Effector memory CD4-positive, alpha-beta T cell (primary cell): ENCODE data around the gene AFDN.

Experiments
- DNase-seq, 3 donors: peaks; one replicate each; pipeline ENCODE4 v3.0.0-alpha.2; 2020
- H3K27ac ChIP-seq: 2 replicates; pipeline ENCODE4 v1.7.0; 2013; ENCODE audit warnings: mild to moderate bottlenecking, low read length, moderate library complexity; ENCODE audit not compliant: insufficient read depth, poor library complexity, severe bottlenecking
- H3K27me3 ChIP-seq: replicated peaks from 2 replicates; pipeline ENCODE4 v1.7.0; 2013; ENCODE audit warnings: mild to moderate bottlenecking, low read length; ENCODE audit not compliant: insufficient read depth, control insufficient read depth, poor library complexity, severe bottlenecking
- H3K36me3 ChIP-seq: 2 replicates; pipeline ENCODE4 v1.7.0; 2013; ENCODE audit warnings: mild to moderate bottlenecking, low read length, moderate library complexity; ENCODE audit not compliant: control insufficient read depth, insufficient read depth
- H3K4me1 ChIP-seq: 2 replicates; pipeline ENCODE4 v1.7.0; 2013; ENCODE audit warnings: low read length, mild to moderate bottlenecking; ENCODE audit not compliant: control insufficient read depth, insufficient read depth, poor library complexity, severe bottlenecking
- H3K4me3 ChIP-seq: 2 replicates; pipeline ENCODE4 v1.7.0; 2013; ENCODE audit warnings: low read length, low read depth, mild to moderate bottlenecking; ENCODE audit not compliant: insufficient read depth, poor library complexity, severe bottlenecking
- H3K9me3 ChIP-seq: 2 replicates; pipeline ENCODE4 v1.7.0; 2013; ENCODE audit warnings: mild to moderate bottlenecking, low read length, moderate library complexity; ENCODE audit not compliant: control insufficient read depth
- total RNA-seq, 3 donors: gene quantifications; one replicate each; lab custom pipeline; 2026; lab: John Stamatoyannopoulos, UW

Gene AFDN
- 46.7 to 58.6 (median 55.7) reads per million in 3 donors for total RNA-seq

- no peaks in the 10 kb centered on the region for H3K36me3 ChIP-seq
- peak in 1 of 3 donors; percentile 26 for DNase-seq
- H3K9me3 ChIP-seq, result no peaks in the 10 kb centered on the region
- H3K4me1 ChIP-seq, result peaks cover 13% of the 10 kb centered on the region
- peak within 1 kb of the TSS; percentile 78 for H3K4me3 ChIP-seq
- H3K27ac ChIP-seq, result no peak within 1 kb of the TSS
- peaks cover 13% of the 10 kb centered on the region for H3K27me3 ChIP-seq
Observed at GRCh38 chr6:167826896-167827582, at the start of gene AFDN. AFDN (plus strand) TSS chr6:167826911; CDS start chr6:167827133, 222 bp downstream.

GRCh38 chr6:167778497-167779128 lies 48.1 kb upstream of the AFDN start:
- Histone ChIP-seq H3K36me3 (no peaks in the 10 kb centered on the region), H3K4me3 (no peak overlapping the region), H3K27me3 (no peaks in the 10 kb centered on the region), H3K27ac (no peak overlapping the region), H3K4me1 (no peaks in the 10 kb centered on the region), H3K9me3 (no peaks in the 10 kb centered on the region)
- no peak for DNase-seq

GRCh38 chr6:167779129-167779992 lies 47.4 kb upstream of the AFDN start:
- Histone ChIP-seq H3K27ac (no peak overlapping the region), H3K4me1 (no peaks in the 10 kb centered on the region), H3K27me3 (no peaks in the 10 kb centered on the region), H3K36me3 (no peaks in the 10 kb centered on the region), H3K4me3 (no peak overlapping the region), H3K9me3 (no peaks in the 10 kb centered on the region)
- DNase-seq, result no peak

- H3K4me1 ChIP-seq, result no peaks in the 10 kb centered on the region
- H3K27ac ChIP-seq, result no peak overlapping the region
- DNase-seq, result no peak
- H3K36me3 ChIP-seq, result no peaks in the 10 kb centered on the region
- no peak overlapping the region for H3K4me3 ChIP-seq
- H3K9me3 ChIP-seq, result no peaks in the 10 kb centered on the region
- no peaks in the 10 kb centered on the region for H3K27me3 ChIP-seq
Observed at GRCh38 chr6:167779993-167780655, 46.6 kb upstream of the AFDN start.

GRCh38 chr6:167781066-167781767 lies 45.5 kb upstream of the AFDN start:
- no peak overlapping the region for H3K4me3 ChIP-seq
- DNase-seq, result no peak
- H3K27me3 ChIP-seq, result no peaks in the 10 kb centered on the region
- H3K9me3 ChIP-seq, result no peaks in the 10 kb centered on the region
- H3K36me3 ChIP-seq, result no peaks in the 10 kb centered on the region
- H3K4me1 ChIP-seq, result no peaks in the 10 kb centered on the region
- H3K27ac ChIP-seq, result no peak overlapping the region

- no peak for DNase-seq
- Histone ChIP-seq H3K4me3 (no peak overlapping the region), H3K27me3 (no peaks in the 10 kb centered on the region), H3K4me1 (no peaks in the 10 kb centered on the region), H3K36me3 (no peaks in the 10 kb centered on the region), H3K9me3 (no peaks in the 10 kb centered on the region), H3K27ac (no peak overlapping the region)
Observed at GRCh38 chr6:167781868-167782267, 44.8 kb upstream of the AFDN start.

GRCh38 chr6:167782698-167783517 lies 43.8 kb upstream of the AFDN start:
- no peaks in the 10 kb centered on the region for H3K36me3 ChIP-seq
- H3K4me3 ChIP-seq, result no peak overlapping the region
- no peak overlapping the region for H3K27ac ChIP-seq
- no peaks in the 10 kb centered on the region for H3K4me1 ChIP-seq
- no peak for DNase-seq
- no peaks in the 10 kb centered on the region for H3K9me3 ChIP-seq
- H3K27me3 ChIP-seq, result no peaks in the 10 kb centered on the region

- H3K36me3 ChIP-seq, result no peaks in the 10 kb centered on the region
- no peak overlapping the region for H3K4me3 ChIP-seq
- no peaks in the 10 kb centered on the region for H3K27me3 ChIP-seq
- no peak overlapping the region for H3K27ac ChIP-seq
- no peaks in the 10 kb centered on the region for H3K4me1 ChIP-seq
- H3K9me3 ChIP-seq, result no peaks in the 10 kb centered on the region
- no peak for DNase-seq
Observed at GRCh38 chr6:167786853-167787675, 39.6 kb upstream of the AFDN start.
